GM18526 (cell line): ENCODE measurements around the gene OR10A3.

Experiments used
- POLR2A ChIP-seq: IDR thresholded peaks from 3 replicates; pipeline ENCODE4 v1.6.1; 2011; ENCODE audit not compliant: insufficient read length; ENCODE audit errors: extremely low read depth

OR10A3 gene, protein sequence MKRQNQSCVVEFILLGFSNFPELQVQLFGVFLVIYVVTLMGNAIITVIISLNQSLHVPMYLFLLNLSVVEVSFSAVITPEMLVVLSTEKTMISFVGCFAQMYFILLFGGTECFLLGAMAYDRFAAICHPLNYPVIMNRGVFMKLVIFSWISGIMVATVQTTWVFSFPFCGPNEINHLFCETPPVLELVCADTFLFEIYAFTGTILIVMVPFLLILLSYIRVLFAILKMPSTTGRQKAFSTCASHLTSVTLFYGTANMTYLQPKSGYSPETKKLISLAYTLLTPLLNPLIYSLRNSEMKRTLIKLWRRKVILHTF

GRCh38 chr11:7941608-7942007 lies at the start of gene OR10A3:
TSS of gene OR10A3 (minus strand) at chr11:7941708. CDS start at chr11:7939520, 2,188 bp downstream.
- TF ChIP-seq POLR2A, result no peak

- no peak for TF ChIP-seq POLR2A
Observed at GRCh38 chr11:7986768-7987559, 45.5 kb upstream of the OR10A3 start, which contains the start of gene EIF3F. TSS of gene EIF3F (plus strand) at chr11:7987337. CDS start at chr11:7987353, 16 bp downstream.

DNA sequence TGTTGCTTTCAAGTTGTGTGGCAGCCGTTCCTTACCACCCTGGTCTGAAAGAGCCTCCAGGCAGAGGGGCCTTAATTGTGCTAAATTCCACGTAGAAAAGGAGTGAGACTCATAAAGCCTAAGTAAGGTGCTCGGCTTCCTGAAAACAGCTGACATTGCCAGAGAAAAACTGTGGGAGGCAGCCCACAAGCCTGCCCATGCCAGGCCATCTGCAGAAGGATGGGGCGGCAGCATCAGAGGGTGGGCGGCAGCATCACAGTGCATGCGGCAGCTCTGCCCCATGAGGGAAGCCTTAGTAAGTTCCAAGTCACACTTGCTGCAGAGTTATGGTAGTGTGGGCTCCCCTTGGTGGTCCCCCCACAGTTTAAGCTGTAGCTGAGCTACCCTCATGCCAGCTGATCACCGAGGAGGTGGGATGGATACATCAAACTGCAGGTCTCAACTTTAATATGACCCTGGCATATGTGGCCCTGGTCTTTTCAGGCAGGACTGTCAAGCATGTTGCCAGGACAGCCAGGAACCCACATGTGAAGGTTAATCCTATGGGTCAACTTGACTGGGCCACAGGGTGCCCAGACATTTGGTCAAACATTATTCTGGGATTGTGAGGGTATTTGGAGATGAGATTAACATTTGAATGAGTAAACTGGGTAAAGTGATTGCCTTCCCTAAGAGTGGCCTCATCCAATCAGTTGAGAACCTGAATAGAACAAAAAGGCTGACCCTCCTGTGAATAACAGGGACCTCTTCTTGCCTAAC lies 42.5 kb upstream of the OR10A3 start:
- TF ChIP-seq POLR2A, result no peak

- no peak for TF ChIP-seq POLR2A
Observed at GRCh38 chr11:7982582-7983119, 41.1 kb upstream of the OR10A3 start.

DNA sequence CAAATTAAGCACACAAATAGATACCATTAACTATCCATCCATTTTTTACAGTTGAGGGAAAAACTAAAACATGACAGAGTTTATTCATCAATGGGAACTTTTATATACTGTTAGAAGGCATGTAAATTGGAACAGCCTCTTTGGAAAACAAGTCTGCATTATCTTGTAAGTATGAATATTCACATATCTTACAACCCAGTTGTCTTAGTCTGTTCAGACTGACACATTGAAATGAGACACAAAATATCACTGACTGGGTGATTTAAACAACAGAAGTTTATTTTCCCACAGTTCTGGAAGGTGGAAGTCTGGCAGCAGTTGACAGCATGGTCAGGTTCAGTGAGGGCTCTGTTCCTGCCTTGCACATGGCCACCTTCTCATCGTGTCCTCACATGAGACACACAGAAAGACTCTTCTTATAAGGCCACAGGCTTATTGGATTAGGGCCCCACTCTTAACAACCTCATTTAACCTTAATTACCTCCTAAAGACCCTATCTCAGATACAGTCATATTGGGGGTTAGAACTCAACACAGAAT lies 40.2 kb upstream of the OR10A3 start:
- TF ChIP-seq POLR2A, result no peak

DNA sequence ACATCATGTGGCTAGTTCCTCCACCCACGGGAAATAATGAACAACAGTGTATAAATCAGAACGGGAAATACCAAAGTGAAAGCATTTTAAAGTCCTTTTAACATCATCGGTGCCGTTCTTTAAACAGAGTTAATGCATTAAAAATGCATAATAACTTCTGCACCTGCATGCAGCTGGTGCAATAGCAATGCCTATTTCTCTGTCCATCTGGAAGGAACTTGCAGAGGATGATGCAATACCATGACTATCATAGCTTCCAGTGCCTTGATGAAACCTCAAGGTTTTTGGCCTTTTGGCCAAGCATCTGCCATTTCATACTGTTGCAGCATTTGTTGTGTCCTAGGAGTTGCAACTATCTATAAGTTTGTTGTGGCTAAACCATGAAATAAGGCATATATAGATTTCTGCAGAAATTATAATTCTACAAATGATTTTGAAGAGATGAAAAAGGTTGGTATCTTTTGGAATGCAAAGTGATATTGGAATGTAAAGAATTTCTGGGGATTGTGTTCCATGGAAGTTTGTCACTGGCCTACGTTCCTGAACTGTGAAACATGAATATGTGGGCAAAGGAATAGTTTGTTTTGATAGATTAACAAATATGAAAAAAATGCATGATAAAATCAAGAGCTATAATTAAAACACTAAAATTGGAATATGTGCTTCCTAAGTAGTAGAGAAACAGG lies 35.9 kb upstream of the OR10A3 start:
- TF ChIP-seq POLR2A, result no peak

- TF ChIP-seq POLR2A, result no peak
Observed at GRCh38 chr11:7974668-7975067, 33.2 kb upstream of the OR10A3 start.

GRCh38 chr11:7973011-7973410 lies 31.5 kb upstream of the OR10A3 start:
- no peak for TF ChIP-seq POLR2A

DNA sequence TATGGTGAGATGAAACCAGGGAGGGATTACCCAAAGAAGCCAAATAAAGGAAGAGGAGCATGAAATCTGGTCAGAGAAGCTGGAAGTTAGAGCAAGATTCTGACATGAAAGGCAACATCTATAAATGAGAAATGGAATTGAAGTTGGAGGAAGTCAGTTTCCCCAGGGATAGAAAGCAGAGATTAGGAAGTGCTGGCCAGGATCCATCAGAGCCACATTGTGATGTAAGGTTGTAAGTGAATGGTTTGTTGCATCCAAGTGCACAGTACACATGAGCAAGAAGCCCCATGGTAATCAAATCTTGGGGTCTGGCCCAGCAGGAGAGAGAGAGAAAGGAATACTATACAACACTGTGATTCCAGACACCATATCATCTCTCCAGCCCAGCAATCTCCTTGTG lies 30.3 kb upstream of the OR10A3 start:
- TF ChIP-seq POLR2A, result no peak

GRCh38 chr11:7969756-7970646 lies 28.5 kb upstream of the OR10A3 start:
- no peak for TF ChIP-seq POLR2A

GRCh38 chr11:7968686-7969085 lies 27.2 kb upstream of the OR10A3 start:
- no peak for TF ChIP-seq POLR2A

- no peak for TF ChIP-seq POLR2A
Observed at GRCh38 chr11:7967826-7968225, 26.3 kb upstream of the OR10A3 start.

GRCh38 chr11:7967097-7967496 lies 25.6 kb upstream of the OR10A3 start:
- TF ChIP-seq POLR2A, result no peak
